Adipocyte (in vitro differentiated cells): Measurements from ENCODE around the gene VWC2L.
A peak's percentile ranks its signal among the peaks of the same experiment; 100 is the strongest.

Source experiments
- DNase-seq: peaks from one replicate; pipeline ENCODE4 v3.0.0-alpha.2; 2015; ENCODE audit warnings: low read depth
- H3K27me3 ChIP-seq: replicated peaks from 2 replicates; pipeline ENCODE4 v1.7.0; 2013; ENCODE audit warnings: mild to moderate bottlenecking, low read length, moderate library complexity; ENCODE audit not compliant: control insufficient read depth, insufficient read depth
- H3K36me3 ChIP-seq: 2 replicates; pipeline ENCODE4 v1.7.0; 2013; ENCODE audit warnings: low read length, mild to moderate bottlenecking, moderate library complexity; ENCODE audit not compliant: control insufficient read depth, insufficient read depth, severe bottlenecking
- H3K4me1 ChIP-seq: 2 replicates; pipeline ENCODE4 v1.7.0; 2013; ENCODE audit warnings: mild to moderate bottlenecking, low read length, moderate library complexity; ENCODE audit not compliant: control insufficient read depth, insufficient read depth
- H3K4me3 ChIP-seq: 2 replicates; pipeline ENCODE4 v1.7.0; 2013; ENCODE audit warnings: mild to moderate bottlenecking, low read length, moderate library complexity
- H3K9ac ChIP-seq: 2 replicates; pipeline ENCODE4 v1.7.0; 2013; ENCODE audit warnings: mild to moderate bottlenecking, low read length, moderate library complexity
- H3K9me3 ChIP-seq: 2 replicates; pipeline ENCODE4 v1.7.0; 2013; ENCODE audit warnings: mild to moderate bottlenecking, low read length, moderate library complexity; ENCODE audit not compliant: control insufficient read depth

The VWC2L gene

DNA sequence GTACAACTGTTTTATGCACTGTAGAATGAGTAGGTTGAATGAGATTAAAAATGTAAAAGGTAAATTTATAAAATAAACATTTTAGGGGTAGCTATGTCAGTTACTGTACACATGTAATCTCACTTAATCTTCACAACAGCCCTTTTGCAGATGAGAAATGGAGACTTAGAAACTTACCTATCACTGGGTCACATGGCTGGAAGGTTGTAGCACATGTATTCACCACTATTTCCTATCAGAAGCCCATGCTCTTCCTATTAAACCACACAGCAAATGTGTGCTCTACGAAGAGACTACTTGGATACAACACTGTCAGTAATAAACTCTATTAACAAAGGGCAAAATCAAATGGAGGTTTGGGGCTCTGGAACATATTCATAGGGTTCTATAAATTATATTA, 60.5 kb downstream of the VWC2L start:
- DNase-seq = no peak
- no peaks in the 10 kb centered on the region for H3K27me3 ChIP-seq
- H3K36me3 ChIP-seq = no peaks in the 10 kb centered on the region
- no peak overlapping the region for H3K4me3 ChIP-seq
- no peaks in the 10 kb centered on the region for H3K4me1 ChIP-seq
- H3K9me3 ChIP-seq = no peaks in the 10 kb centered on the region
- no peak overlapping the region for H3K9ac ChIP-seq

DNA sequence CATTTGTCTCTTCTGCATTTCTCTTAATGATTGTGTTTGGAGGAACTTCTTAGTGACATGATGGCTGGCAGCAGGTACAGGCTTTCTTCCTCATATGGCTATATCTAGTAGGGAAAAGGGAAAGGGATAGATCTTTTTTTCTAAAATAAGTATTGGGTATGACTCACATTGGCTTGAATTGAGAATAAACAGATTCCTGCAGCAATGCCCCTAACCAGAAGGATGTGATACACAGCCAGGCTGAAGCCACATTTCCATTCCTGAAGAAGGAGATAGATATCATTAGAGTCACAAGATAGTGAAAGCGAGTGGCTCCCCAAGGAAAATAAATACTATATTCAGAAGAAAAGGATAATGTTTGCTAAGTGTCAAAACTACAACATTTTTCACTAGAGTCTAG, 61.1 kb downstream of the VWC2L start:
- H3K36me3 ChIP-seq = no peaks in the 10 kb centered on the region
- peak; percentile 15 for DNase-seq

DNA sequence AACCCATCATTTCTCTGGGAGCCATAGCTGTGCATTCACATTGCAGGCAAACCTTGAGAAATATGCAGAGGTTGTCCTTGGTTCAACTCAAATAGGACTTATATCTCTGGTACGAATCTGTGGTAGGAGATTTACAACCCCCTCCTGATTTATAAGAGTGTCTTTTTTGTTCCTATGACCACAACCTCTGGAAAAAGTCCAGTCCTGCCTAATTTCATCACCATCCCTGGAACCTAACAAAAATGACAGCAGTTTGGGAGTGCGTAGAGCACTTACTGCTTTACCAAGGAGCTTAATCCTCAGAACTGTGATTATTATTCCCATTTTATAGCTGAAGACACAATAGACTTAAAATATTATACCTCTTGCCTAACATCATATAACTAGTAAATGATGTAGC, 66.5 kb downstream of the VWC2L start:
- H3K9ac ChIP-seq = no peak overlapping the region
- no peaks in the 10 kb centered on the region for H3K36me3 ChIP-seq
- DNase-seq = no peak
- H3K4me1 ChIP-seq = peaks cover 20% of the 10 kb centered on the region
- H3K27me3 ChIP-seq = no peaks in the 10 kb centered on the region
- no peaks in the 10 kb centered on the region for H3K9me3 ChIP-seq
- H3K4me3 ChIP-seq = no peak overlapping the region

More for the DNA sequence above, 61.1 kb downstream of the VWC2L start:
- no peaks in the 10 kb centered on the region for H3K27me3 ChIP-seq
- H3K4me3 ChIP-seq = no peak overlapping the region
- no peak overlapping the region for H3K9ac ChIP-seq
- no peaks in the 10 kb centered on the region for H3K9me3 ChIP-seq
- H3K4me1 ChIP-seq = peaks cover under 1% of the 10 kb centered on the region

DNA sequence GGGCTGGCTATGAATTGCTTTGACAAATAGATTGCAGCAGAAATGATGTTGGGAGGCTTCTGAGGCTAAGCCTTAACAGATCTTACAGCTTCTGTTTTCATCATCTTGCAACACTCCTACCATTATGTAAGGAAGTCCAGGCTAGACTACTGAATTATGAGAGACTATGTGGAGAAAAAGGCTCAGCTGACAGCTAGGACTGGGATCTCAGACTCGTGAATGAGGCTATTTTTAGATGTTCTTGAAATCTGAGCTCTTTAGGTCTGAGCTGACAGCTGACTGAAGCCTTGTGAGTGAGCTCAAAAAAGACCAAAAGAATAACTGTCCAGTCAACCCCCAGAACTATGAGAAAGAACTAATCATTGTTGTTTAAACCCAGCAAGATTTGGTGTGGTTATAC, 70.3 kb downstream of the VWC2L start:
- H3K27me3 ChIP-seq = no peaks in the 10 kb centered on the region
- no peak overlapping the region for H3K4me3 ChIP-seq
- H3K36me3 ChIP-seq = no peaks in the 10 kb centered on the region
- DNase-seq = peak; percentile 91
- H3K4me1 ChIP-seq = peaks cover 27% of the 10 kb centered on the region
- no peaks in the 10 kb centered on the region for H3K9me3 ChIP-seq
- H3K9ac ChIP-seq = no peak overlapping the region

DNA sequence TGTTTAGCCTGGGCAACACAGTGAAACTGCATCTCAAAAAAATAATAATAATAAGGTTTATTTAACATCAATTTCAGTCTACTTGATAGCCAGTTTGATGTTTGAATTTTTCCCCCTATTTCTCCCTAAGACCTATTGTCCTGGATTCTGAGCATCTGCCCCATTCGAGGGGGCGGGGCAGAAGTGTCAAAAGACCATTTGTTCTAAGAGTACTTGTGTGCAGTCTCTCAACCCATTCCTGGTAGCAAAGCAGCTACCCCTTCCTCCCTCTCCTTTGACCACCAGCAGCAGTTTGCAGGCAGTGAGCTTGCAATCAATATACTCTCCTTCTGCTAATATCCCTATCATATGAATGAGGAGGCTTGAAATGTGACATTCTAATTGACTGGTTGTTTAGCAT, 71.9 kb downstream of the VWC2L start:
- Histone ChIP-seq H3K4me3 (no peak overlapping the region), H3K9me3 (no peaks in the 10 kb centered on the region)
- DNase-seq = no peak

DNA sequence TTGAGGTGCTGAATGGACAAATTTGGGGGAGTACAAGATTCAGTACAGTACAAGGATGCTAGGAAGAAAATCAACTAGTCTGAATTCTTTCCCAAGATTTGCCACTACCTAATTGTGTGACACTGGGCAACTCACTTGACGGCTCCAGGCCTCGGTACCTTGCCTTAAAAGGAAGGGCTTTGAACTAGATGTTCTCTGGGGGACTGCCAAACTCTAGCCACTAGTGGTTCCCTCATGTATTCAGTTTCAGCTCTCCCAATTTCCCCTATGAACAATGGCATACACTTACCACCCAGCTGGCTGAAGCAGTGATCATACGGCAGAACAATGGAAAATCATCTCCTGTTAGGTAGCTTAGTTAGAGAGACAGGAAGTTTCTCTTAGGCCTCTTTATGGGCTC, 73.4 kb downstream of the VWC2L start:
- DNase-seq = peak; percentile 4
- Histone ChIP-seq H3K4me3 (no peak overlapping the region), H3K9ac (no peak overlapping the region), H3K36me3 (no peaks in the 10 kb centered on the region), H3K4me1 (peaks cover 18% of the 10 kb centered on the region), H3K27me3 (no peaks in the 10 kb centered on the region), H3K9me3 (no peaks in the 10 kb centered on the region)

More for the DNA sequence above, 71.9 kb downstream of the VWC2L start:
- Histone ChIP-seq H3K4me1 (peaks cover 20% of the 10 kb centered on the region), H3K36me3 (no peaks in the 10 kb centered on the region), H3K27me3 (no peaks in the 10 kb centered on the region), H3K9ac (no peak overlapping the region)

DNA sequence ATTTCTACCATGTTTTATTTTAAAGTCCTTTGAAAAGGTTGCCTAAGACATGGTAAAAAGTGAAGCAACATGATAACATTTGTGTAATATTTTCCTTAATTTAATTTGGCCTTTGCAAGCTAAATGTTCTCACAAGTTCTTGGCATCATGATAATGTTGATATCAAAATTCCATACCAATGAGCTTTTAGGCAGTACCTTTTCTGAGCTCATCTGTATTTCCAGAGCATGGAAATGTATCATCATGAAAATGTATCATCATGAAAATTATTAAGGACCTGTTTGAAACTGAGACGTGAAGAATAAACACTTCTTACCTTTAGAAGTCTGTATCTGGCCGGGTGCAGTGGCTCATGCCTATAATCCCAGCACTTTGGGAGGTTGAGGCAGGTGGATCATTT, 73.8 kb downstream of the VWC2L start:
- no peaks in the 10 kb centered on the region for H3K27me3 ChIP-seq
- no peaks in the 10 kb centered on the region for H3K36me3 ChIP-seq
- DNase-seq = peak; percentile 47
- H3K9ac ChIP-seq = no peak overlapping the region
- no peaks in the 10 kb centered on the region for H3K9me3 ChIP-seq
- H3K4me1 ChIP-seq = peaks cover 18% of the 10 kb centered on the region
- H3K4me3 ChIP-seq = no peak overlapping the region

DNA sequence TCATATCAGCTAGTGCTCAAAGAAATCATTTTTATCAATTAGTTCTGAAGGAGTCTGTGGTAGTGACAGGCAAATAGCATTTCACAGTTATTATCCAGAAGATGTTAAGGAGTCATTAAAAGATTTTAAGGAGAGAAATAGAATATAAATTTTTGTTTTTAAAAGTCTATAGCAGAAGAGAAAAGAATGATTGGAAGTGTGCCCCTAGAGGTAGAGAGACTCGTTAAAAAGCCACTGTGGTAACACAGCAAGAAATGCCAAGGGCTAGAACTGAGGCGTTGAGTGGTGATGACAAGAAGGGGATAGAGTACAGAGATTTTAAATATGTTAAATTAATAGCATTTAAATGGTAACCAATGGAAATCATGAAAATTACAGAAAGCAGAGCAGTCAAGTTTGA, 78.3 kb downstream of the VWC2L start:
- no peaks in the 10 kb centered on the region for H3K27me3 ChIP-seq
- no peak overlapping the region for H3K9ac ChIP-seq
- H3K4me1 ChIP-seq = peaks cover 3% of the 10 kb centered on the region
- H3K9me3 ChIP-seq = no peaks in the 10 kb centered on the region
- no peaks in the 10 kb centered on the region for H3K36me3 ChIP-seq
- DNase-seq = no peak
- H3K4me3 ChIP-seq = no peak overlapping the region

DNA sequence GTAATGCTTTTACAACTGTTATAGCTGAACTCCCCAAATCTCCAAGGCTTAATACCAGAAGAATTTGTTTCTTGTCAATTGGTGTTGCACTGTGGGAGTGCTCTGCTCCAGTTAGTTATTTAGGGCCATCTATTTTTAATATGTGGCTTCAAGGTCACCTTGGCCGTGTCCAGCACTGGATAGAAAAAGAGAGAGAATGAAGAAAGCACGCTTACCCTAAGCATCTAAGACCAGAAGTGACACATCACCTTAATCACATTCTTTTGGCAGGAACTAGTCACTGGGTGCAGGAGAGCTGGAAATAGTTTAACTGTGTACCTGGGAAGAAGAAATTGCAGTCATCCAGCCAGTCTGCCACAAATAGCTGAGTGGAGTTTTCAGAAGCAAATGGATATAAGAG, 78.8 kb downstream of the VWC2L start:
- no peaks in the 10 kb centered on the region for H3K36me3 ChIP-seq
- no peak overlapping the region for H3K4me3 ChIP-seq
- H3K9me3 ChIP-seq = no peaks in the 10 kb centered on the region
- DNase-seq = no peak
- H3K4me1 ChIP-seq = no peaks in the 10 kb centered on the region
- no peak overlapping the region for H3K9ac ChIP-seq
- no peaks in the 10 kb centered on the region for H3K27me3 ChIP-seq

DNA sequence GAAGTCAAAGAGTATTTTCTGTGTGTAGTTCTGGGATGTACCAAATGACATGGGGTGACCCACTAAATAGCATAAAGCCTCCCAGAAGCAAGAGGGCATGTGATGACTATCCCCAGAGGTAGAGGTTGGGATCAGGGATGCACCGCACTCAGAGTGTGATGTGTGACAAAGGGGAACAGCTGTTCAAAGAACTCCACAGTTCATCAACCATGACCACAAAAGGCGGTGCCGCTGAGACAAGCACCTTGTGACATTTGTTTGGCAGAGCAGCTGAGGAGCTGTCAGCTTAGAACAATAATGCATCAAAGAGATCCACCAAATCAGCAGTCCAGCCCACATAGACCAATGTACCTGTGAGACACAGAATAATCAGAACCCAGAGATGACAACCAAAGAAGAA, 81.3 kb downstream of the VWC2L start:
- Histone ChIP-seq H3K4me3 (no peak overlapping the region), H3K9ac (no peak overlapping the region), H3K9me3 (no peaks in the 10 kb centered on the region), H3K27me3 (no peaks in the 10 kb centered on the region), H3K36me3 (no peaks in the 10 kb centered on the region), H3K4me1 (peaks cover under 1% of the 10 kb centered on the region)
- no peak for DNase-seq

DNA sequence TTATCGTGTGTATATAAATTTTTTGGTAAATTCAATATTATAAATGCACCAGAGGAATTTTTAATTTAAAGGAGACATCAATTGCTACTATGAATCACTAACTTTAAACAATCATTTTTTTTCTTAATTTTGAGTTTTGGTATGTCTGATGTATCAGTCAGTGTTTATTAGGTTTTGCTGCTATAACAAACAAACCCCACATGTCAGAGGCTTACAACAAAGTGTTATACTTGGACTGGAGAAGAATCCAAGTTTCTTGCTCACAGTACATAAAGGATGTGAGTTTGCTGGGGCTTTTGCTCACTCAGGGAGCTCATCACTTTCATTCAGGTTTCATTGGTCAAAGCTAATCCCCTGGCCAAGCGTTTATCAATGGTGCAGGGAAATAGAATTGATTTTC, 81.8 kb downstream of the VWC2L start:
- Histone ChIP-seq H3K4me3 (no peak overlapping the region), H3K4me1 (peaks cover 4% of the 10 kb centered on the region), H3K9me3 (no peaks in the 10 kb centered on the region), H3K27me3 (no peaks in the 10 kb centered on the region), H3K9ac (no peak overlapping the region), H3K36me3 (no peaks in the 10 kb centered on the region)
- DNase-seq = no peak

DNA sequence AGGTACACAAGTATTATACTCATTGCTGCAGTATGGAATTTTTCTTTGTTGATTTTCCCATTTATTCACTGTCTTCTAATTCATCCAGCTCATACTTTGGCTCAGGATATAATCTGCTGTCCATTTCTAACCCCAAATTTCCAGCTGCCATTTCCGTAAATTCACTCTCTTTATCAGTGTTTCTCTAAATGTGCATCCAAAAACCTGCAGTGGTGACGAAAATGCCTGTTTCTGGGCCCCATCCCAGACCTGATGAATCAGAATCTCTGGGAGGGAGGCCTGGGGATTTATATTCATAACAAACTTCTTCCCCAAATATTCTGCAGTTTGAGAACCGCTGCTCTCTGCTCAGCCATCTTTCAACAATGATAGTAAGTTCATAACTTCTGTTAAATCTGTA, 86.6 kb downstream of the VWC2L start:
- no peaks in the 10 kb centered on the region for H3K27me3 ChIP-seq

More for the DNA sequence above, 86.6 kb downstream of the VWC2L start:
- no peak overlapping the region for H3K9ac ChIP-seq
- peaks cover 4% of the 10 kb centered on the region for H3K4me1 ChIP-seq
- DNase-seq = peak; percentile 29
- no peaks in the 10 kb centered on the region for H3K9me3 ChIP-seq
- no peaks in the 10 kb centered on the region for H3K36me3 ChIP-seq
- H3K4me3 ChIP-seq = no peak overlapping the region
